CD4-positive, alpha-beta T cell treated with Interleukin-10 for 1 hour (primary cell): Measurements from ENCODE around the gene ACSF3.

Experiments
- DNase-seq: peaks from one replicate; pipeline ENCODE4 v3.0.0-alpha.2; 2020

The ACSF3 gene

DNA sequence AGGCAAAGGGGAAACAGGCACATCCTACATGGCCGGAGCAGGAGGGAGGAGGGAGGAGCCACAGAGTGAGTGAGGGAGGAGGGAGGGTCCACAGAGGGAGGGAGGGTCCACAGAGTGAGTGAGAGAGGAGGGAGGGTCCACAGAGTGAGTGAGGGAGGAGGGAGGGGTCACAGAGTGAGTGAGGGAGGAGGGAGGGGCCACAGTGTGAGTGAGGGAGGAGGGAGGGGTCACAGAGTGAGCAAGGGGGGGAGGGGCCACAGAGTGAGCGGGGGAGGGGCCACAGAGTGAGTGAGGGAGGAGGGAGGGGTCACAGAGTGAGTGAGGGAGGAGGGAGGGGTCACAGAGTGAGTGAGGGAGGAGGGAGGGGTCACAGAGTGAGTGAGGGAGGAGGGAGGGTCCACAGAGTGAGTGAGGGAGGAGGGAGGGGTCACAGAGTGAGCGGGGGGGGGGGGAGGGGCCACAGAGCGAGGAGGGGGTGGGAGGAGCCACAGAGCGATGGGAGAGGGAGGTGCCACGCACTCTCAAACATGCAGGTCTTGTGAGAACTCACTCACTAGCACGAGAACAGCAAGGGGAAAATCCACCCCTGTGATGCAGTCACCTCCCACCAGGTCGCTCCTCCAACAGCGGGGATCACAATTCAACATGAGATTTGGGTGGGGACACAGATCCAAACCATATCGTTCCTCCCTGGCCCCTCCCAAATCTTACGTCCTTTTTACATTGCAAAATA lies 53.6 kb downstream of the ACSF3 start:
- no peak for DNase-seq

DNA sequence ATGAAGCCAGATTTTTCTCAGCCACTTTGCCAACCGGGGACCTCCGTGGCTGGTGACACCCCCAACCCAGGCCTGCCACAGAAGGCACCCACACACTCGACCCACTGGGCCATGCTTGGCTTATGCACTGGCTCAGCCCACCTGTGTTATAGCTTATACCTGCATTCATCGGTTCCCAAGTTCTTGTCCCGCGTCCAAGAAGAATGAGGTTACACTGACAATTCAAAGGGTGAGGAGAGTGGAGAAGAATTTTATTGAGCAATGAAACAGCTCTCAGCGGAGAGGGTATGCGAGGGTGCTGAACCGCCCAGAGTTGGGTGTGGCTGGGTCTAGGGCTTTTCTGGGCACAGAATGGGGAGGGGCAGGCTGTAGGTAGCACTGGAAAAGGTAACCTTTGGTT lies 55.7 kb downstream of the ACSF3 start:
- no peak for DNase-seq

DNA sequence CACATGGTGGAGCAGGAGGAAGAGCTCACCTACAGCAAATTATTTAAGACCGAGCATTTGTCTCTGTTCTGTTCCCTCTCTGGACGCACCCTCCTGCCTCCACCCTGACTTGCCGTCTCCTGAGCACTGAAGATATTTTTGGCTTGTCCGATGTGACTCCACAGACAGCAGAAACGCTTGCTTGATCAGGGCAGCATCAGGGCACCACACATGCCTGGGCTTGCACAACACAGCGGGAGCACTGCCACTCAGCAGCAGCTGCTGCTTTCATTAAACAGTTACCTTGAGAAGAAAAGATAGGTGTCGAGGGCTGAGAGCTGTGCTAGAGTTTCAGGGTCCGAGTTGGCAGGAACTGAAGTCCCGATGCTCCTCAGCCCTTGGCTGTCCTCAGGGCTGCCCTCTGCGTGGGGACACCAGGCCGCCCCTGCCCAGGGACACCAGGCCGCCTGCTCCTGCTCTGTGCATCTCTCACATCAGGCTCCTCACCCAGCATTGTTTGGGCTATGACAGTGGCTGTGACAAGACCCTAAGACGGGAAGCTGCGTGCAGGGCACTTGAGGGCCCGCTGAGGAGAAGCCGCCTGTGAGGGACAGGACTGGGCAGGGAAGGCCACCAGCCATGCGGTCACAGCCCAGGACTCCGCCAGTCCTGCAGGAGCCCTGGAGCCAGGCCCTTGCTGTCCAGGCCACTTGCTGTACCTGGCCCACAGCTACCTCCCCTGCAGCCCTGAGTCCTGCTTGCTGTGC lies 56.6 kb downstream of the ACSF3 start:
- no peak for DNase-seq

DNA sequence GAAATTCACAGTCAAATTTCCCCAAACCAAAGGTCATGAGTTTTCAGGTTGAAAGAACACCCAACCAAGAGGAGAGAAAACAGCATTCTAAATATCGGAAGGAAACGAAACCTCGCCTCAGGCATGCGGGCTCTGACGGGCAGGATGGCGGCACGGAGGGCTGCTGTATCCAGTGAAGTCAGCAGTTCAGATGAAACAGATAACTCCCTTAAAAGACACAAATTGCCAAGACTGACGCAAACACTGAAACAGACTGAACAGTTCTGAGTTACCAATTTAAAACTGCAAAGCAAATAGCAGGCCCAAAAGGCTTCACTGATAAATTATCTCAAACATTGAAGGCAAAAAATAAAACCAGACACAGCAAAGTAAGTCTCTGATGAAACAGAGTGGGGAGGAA lies 57.3 kb downstream of the ACSF3 start:
- no peak for DNase-seq

DNA sequence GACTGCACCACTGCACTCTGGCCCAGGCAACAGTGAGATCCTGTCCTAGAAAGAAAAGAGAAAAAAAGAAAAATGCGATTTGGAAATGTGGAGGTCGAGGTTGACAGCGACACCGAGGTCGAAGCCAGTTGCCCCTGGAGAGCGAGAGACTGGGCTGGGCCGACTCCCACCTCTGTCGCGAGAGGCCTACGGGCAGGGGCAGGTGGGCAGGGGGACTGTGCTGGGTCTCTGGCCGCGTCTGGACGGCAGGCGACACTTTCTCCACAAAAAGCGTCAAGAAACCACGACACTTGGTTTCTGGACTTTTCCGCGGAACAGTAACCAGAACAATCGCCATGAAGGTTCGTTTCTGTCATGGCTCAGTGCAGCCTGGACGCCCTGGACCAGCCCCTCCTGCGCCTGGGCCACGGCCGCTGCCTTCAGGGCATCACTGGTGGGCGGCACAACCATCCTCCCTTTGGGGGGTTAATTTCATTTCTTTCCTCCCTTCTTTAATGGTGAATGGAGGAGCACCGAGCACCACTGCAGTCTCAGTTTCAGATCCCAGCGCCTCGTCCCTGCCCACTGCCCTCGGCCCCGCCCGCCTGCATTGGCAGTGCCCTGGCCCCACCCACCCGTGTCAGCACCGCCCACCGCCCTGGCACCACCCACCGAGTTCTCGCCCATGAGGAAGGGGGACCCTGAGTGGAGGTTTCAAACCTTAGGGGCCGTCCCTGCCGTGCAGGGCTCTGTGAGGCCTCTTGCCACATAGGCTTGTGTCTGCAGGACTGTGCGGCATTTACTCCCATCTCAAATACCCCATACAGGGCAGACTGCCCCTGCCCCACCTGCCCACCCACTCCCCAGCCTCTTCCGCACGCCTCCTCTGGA lies 59.4 kb downstream of the ACSF3 start:
- DNase-seq, result no peak

DNA sequence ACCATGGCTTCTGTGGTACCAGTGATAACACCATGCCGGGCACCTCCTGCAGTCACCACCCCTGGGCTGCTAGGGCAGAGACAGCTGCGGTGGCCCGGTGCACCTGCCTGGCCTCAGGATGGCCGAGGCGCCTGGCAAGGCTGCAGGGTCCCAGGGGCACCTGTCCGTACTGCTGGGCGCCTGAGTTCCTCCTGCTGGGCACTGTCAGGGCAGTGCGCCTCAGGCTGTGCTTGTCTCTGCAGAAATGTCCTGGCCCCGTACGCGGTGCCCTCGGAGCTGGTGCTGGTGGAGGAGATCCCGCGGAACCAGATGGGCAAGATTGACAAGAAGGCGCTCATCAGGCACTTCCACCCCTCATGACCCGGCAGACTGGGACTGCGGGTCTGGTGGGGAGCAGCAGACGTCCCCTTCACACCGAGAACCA lies 60.2 kb downstream of the ACSF3 start:
- DNase-seq, result no peak

DNA sequence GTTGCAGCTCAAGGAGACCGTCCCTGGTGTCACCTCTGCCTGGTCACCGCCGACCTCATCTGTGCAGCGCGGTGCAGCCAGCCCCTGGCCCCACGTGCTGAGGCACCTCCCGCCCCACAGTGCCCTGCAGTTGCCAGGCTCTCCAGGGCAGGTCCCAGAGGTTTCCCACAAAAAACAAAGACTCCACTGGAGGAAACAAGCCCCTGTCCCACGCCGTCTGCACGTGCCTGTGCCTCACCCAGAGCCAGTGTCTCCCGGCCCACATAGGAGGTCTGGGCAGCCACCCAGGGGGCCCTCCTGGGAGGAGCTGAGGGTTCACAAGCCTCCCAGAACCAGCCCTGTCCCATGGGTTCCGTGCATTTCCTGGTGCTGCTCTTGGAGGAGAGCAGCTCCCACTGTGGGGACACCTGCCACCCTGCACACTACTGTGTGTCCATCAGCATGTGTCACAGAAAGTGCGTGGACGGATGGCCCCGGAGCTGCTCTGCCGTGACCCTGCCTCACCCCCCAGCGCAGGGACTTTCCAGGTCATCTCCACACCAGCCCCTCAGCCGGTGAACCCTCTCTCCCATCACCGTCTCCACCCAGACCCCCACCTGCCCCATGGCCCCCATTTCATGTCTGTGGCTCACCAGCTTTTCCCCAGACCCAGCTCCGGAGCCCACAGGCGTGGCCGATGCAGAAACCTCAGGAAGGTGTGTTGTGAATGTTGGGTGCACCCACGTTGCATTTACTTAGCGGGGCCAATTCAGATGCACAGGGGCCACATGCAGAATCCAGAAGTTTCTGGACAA lies 60.9 kb downstream of the ACSF3 start:
- DNase-seq, result no peak

DNA sequence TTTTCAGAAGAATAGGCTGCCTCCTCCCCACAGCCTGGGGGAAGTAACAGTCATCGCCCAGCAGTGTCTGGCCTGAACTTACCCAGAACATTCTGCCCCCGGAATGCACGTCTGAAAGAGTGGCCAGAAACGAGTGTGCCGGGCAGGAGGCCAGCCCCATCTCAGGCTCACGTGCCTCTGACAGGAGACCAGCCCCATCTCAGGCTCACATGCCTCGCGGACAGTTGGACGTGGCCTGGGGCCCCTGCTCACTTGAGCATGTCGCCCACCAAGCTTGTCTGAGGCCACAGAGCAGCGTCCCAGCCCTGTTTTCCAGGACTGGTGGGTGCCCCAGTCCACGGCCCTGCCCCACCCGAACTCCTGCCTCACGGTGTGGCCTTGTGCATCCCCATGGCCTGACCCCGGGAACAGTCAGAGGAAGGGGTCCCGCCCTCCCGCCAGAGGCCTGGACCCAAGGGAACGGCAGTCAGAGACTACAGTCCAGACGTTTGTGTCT lies 61.6 kb downstream of the ACSF3 start:
- no peak for DNase-seq

DNA sequence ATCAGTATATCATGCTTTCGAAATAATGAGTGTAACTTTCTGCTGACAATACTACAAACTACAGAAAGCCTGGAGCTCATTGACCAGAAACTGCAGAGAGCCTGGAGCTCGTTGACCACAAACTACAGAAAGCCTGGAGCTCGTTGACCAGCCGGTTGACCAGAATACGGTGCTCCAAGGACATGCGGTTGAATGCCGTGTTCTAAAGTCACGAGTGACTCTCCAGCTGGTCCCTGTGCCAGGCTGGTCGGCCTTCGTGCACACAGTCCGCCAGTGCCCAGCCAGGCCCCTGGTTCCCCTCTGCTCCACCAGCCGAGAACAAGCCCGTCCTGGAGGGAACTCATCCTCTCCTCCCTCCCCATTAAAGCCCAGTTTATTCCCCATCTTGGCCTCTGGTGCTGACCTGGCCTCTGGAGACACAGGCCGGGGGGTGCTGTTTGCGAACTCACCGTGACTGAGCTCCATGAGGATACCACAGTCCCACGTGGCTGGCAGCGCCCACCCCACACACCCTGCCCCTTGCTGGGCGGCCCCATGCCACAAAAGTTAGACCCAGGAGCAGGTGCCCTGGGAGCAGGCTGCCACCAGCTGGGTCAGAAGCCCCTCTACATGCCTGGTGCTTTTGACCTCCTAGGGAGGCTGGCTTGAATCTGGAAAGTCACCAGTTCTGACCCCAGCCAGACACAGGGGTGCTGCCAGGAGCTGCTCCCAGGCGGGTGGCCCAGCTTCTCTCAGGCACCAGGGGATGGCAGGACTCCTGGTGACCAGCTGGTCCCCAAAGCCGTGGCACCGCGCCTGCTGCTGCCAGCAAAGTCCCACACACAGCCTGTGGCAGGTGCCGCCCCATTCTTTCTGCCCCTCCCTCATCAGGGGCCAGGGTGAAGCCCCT lies 62.4 kb downstream of the ACSF3 start:
- no peak for DNase-seq

DNA sequence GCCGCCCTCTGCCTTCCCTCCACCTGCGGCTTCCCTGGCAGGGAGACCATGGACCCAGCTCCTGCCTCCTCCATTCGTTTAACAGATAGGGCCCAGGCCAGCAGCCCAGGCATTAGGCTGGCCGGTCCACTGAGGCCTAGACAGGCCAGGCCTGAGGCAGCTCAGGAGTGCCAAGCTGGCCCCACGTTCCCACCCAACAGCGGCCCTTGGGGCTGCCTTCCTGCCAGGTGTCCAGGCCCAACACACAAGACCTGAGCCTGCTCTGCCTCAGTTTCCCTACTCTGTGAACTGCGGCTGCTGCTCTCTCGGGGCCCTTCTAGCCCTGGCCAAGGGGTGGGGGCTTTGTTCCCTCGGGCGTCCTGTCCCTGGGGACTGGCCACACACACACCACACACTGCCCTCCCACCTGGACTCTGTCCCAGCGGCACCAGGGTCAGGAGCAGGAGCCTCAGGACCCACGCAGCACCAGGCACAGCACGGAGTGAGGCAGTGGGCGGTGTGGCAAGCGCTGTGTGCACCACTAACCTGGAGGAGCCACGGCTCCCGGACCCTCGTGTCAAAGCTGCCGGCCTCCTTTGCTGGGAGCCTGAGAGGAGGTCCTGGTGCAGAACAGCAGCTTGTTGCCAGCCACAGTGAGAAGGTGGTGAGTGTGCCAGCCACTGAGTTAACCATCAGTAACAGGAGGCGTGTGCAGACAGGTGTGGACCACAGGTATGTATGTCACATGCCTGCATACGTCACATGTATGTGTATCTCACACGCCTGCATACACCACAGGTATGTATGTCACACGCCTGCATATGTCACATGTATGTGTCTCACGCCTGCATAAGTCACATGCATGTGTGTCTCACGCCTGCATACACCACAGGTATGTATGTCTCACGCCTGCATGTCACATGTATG lies 63.3 kb downstream of the ACSF3 start:
- no peak for DNase-seq

DNA sequence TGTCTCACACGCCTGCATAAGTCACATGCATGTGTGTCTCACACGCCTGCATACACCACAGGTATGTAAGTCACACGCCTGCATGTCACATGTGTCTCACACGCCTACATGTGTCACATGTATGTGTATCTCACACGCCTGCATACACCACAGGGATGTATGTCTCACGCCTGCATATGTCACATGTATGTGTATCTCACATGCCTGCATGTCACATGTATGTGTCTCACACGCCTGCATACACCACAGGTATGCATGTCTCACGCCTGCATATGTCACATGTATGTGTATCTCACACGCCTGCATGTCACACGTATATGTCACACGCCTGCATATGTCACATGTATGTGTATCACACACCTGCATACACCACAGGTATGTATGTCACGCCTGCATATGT lies 64.1 kb downstream of the ACSF3 start:
- no peak for DNase-seq

DNA sequence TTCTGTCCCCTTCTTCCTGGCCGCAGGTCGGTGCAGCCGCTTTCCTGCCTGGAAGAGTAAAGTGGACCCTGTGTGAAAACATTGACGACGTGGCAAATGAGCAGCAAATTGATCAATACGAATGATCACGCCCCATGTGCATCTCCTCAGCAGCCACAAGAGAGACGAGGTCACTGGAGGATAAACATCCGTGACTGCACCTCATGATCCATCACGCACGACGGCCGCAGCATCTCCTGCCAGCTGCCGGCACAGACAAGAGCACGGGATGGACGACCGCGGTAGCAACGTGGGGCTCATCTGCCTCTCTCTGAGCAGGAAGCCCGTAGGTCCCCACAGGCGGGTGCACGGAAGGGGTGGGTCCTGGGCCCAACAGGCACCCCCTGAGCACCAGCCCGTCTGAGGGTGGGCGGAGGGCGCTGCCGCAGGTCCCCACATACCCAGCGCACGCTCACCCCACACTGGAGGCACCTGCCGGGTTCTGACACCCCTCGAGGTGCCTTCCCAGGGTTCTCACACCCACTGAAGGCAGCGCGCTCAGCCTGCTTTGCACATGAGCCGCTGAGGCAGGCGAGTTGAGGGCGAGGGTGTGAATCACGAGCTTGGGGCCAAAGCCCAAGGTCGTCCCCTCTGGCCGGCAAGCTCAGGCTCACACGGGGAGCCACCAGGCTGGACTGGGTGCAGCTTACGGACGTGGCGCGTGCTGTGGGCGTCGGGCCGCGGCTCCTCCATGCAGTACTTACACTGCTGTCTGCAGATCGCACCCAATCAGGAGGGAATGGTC lies 65.6 kb downstream of the ACSF3 start:
- no peak for DNase-seq

DNA sequence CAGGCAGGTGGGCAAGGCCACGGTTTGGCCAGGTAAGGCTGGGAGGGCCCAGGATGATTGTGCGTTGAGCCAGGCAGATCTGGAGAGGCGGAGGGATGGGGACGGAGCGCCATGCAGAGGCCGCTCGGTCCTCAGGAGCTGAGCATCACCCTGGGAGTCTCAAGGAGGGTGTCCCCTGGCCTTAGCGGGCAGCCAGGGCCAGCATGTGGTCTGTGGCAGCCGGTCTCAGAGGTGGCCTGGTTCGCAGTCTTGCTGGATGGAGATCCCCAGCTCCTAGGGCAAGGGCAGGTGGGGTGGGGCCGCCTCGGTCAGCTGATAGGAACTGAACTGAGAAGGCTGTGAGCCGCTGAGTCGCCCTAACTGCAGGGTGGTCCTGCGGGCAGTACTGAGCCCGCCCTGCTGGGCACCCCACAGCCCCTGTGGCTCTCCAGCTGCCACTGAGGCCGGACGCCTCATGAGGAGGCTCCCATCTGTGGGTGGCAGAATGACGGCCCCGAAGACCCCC lies 66.2 kb downstream of the ACSF3 start:
- no peak for DNase-seq

DNA sequence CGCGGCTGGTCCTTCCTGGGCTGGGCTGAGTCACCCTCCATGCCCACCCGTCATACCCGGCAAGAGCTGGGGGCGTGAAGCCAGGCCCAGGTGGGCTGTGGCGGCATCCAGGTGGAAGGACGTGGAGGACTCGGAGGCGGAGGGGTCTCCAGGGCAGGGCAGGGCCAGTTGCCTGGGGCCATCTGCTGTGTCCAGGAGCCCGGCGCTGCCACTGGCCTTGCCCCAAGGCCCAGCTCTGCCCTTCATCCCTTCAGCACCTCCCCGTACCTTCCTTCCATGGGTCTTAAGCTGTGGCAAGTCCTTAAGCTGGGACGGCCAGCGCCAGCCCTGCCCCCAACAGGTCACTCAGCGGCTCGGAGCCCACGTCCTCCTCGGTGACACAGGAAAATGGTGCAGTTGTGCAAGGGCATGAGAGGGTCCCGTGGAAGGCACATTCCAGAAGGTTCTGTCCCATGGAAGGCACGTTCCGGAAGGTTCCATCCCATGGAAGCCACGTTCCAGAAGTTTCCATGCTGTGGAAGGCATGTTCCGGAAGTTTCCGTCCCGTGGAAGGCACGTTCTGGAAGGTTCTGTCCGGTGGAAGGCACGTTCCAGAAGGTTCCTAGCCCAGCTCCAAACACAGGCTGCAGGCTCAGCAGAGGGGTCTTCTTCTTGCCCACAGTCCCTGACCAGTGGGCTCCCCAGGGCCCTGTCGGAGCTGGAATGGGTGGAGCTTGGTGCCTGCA lies 67.5 kb downstream of the ACSF3 start:
- no peak for DNase-seq

DNA sequence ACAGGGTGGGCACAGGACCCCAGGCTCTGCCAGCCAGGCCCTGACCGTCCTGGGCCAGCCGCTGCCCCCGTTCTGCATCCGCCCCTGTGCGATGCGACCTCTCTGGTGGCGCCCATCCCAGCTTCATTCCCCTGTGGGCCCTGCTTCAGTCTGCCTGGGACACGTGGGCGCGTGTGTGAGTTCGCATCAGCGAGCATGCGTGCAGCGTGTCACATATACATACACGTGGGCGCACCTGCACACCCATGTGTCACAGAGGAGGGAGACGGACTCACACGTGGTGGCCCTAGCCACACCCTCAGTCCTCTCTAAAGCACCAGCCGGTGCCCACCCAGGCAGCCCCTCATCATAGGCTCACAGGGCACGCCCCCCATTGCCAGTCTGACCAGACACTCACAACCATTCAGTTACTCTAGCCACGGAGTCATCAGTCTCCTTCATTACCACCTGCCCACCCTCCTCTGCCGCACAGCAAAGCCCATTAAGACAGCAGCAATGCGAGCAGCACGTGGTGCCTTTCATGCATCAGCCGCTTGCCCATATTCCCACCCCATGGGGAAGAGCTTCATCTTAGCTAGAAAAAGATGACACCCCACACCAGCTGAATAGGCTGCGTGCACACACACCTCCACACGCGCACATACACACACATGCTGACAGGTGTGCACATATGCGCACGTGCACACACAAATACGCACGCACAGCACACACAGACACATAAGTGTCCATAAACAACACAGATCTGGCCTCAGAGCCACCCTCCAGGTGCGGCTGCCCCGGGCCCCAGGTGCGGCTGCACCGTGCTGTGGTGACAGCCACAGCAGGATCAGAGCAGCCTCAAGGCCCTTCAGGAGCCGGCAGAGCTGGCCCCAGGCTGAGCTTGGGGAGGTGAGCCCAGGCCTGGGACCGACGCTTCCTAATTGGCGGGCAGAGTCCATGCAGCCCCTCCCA lies 68.4 kb downstream of the ACSF3 start:
- no peak for DNase-seq

DNA sequence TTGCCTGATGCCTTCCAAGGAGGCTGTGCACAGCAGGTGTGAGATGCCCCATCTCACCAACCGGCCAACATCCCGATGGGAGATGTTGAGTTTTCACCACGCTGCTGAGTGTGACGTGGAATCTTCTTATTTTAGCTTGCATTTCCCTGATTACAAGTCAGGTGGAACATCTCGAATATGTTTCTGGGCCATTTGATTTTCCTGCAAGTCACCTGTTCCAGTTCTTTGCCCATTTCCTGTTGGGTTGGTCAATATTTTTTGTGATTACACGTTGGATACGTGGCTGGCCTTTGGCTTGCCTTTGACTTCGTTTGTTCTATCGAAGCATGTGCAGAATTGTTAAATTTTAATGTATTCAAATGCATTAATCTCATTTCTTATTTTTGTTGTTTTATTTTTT lies 69.6 kb downstream of the ACSF3 start:
- no peak for DNase-seq

DNA sequence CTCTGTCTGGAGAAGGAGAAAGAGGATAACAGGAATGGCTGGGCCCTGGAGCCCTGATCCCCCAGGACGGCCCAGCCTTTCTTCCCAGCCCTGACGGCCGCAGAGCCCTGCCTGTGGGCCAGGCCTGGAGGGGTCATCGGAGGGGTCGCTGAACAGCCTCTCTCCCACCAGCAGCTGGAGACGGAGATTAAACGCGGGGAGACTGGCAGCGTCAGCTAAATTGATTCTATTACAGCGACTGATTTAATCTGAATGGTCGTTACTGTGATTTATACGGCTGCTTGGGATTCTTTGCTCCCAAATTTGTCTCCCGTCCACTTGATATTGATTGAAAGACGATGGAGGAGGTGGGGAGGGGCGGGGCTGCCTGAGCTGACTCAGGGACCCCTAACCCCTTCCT lies 70.8 kb downstream of the ACSF3 start:
- no peak for DNase-seq
